Uterus (tissue), 2 donors: ENCODE measurements around the gene STBD1.

Experiments used
- POLR2A ChIP-seq, 2 donors: fragments of 450-650 bp; IDR thresholded peaks; one replicate each; pipeline ENCODE4 v1.6.1; 2016; ENCODE audit warnings: antibody characterized with exemption in 2 of 2, mild to moderate bottlenecking in 1 of 2, moderate library complexity in 1 of 2
- TF ChIP-seq, protein P1 (sequence below), 4 experiments: fragments of 200-600 bp in 2 of 4; fragments of 450-650 bp in 2 of 4; sonication (generic) in 2 of 4; IDR thresholded peaks; one replicate each; pipeline ENCODE4 v1.5.1; 2016 to 2019; ENCODE audit warnings: antibody characterized with exemption in 4 of 4, mild to moderate bottlenecking in 2 of 4, moderate library complexity in 1 of 4

DNA sequence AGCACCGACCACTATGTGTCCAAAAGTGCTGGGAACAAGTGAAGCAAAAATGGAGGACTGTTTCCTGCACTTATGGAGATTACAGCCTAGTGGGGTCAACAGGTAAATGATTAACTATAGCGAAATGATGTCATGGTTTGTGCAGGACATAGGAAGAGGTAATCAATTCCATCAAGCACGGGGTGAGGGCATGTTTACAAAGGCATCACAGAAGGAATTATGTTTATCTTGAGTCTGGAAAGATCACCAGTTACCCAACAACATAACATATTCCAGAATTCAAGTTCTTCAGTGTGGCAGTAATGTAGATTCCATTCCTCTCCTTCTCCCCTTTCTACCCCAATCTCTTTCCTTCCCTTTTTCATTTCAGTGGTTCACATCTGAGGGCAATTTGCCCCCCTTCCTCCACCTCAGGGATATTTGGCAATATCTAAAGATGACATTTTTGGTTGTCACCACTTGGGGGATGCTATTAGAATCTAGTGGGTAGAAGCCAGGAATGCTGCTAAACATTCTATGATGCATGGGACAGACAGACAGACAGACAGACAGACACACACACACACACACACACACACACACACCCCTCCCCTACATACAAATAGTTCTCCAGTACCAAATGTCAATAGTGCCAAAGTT lies 30.9 kb upstream of the STBD1 start:
- TF ChIP-seq POLR2A (IDR thresholded peaks at IDR 0.05) = no peak
- TF ChIP-seq, protein P1, sequence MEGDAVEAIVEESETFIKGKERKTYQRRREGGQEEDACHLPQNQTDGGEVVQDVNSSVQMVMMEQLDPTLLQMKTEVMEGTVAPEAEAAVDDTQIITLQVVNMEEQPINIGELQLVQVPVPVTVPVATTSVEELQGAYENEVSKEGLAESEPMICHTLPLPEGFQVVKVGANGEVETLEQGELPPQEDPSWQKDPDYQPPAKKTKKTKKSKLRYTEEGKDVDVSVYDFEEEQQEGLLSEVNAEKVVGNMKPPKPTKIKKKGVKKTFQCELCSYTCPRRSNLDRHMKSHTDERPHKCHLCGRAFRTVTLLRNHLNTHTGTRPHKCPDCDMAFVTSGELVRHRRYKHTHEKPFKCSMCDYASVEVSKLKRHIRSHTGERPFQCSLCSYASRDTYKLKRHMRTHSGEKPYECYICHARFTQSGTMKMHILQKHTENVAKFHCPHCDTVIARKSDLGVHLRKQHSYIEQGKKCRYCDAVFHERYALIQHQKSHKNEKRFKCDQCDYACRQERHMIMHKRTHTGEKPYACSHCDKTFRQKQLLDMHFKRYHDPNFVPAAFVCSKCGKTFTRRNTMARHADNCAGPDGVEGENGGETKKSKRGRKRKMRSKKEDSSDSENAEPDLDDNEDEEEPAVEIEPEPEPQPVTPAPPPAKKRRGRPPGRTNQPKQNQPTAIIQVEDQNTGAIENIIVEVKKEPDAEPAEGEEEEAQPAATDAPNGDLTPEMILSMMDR (IDR thresholded peaks at IDR 0.05) = no peak
